Measurements from ENCODE around the gene FBXO4.

- no peak for TF ChIP-seq EZH2 (IDR thresholded peaks at IDR 0.05; ENCODE audit: low read depth)
- no peak for TF ChIP-seq CTCF (conservative IDR thresholded peaks at IDR 0.05)
Observed at GRCh38 chr5:41883936-41884335, 41.1 kb upstream of the FBXO4 start.
